ENCODE data around the gene NSD1. TPM values are rescaled to one million over a fixed set of nuclear protein-coding genes. Genes with fewer than 3 reads are reported as not detected.
"Not testable (repeated sequence)": the region's sequence is repeated elsewhere in the genome, so short reads cannot be mapped to it uniquely, and the experiment has no call there.

NSD1 gene
- total RNA-seq, 2 donors from 2014 or later, result 29.8 to 32.0 TPM

GRCh38 chr5:177338251-177339106, 204.9 kb downstream of the NSD1 start:
- TF ChIP-seq POLR2A (IDR thresholded peaks at IDR 0.05) (no peak), CTCF (IDR thresholded peaks at IDR 0.05) (no peak)
- Histone ChIP-seq H3K27me3 (no peaks in the 10 kb centered on the region), H3K4me3 (no peak overlapping the region), H3K9me3 (no peaks in the 10 kb centered on the region), H3K27ac (no peak overlapping the region), H3K4me1 (peaks cover 5% of the 10 kb centered on the region), H3K36me3 (replicated peaks in 1 of 2; ENCODE audit: insufficient read depth in 1 of 2, low read depth in 2 of 2) (peaks cover 17 to 37% of the 10 kb centered on the region in 2 donors)
- ATAC-seq (no peak), DNase-seq (no peak)
- intact Hi-C loops (cut with DNase I), result no loop called here
- 83 to 96% methylated on average over 6 to 22 of the region's 22 CpGs for WGBS, 2 donors

- Histone ChIP-seq H3K4me3 (no peak overlapping the region), H3K36me3 (replicated peaks in 1 of 2; ENCODE audit: insufficient read depth in 1 of 2, low read depth in 2 of 2) (peaks cover 14 to 31% of the 10 kb centered on the region in 2 donors), H3K27me3 (no peaks in the 10 kb centered on the region), H3K4me1 (peaks cover 5% of the 10 kb centered on the region), H3K9me3 (no peaks in the 10 kb centered on the region), H3K27ac (no peak overlapping the region)
- DNase-seq, result no peak
- no peak for ATAC-seq
- TF ChIP-seq CTCF (IDR thresholded peaks at IDR 0.05) (no peak), POLR2A (IDR thresholded peaks at IDR 0.05) (no peak)
- 62 to 66% methylated on average over 11 of the region's 11 CpGs for WGBS, 2 donors
- intact Hi-C loops (cut with DNase I), result no loop called here
These were observed 205.6 kb downstream of the NSD1 start for GRCh38 chr5:177339107-177339638.

GRCh38 chr5:177343000-177343399, 209.4 kb downstream of the NSD1 start:
- intact Hi-C loops (cut with DNase I); H3K9me3 ChIP-seq; H3K36me3 ChIP-seq (replicated peaks in 1 of 2; ENCODE audit: insufficient read depth in 1 of 2, low read depth in 2 of 2); DNase-seq; ATAC-seq; H3K27me3 ChIP-seq; H3K27ac ChIP-seq; H3K4me3 ChIP-seq: not testable (repeated sequence)
- peaks cover 26% of the 10 kb centered on the region for H3K4me1 ChIP-seq
- whole genome bisulfite sequencing, 2 donors, result 90 to 93% methylated on average over 14 of the region's 14 CpGs

- no peaks in the 10 kb centered on the region for H3K9me3 ChIP-seq
- intact Hi-C loops (cut with DNase I), result no loop called here
- DNase-seq (no peak), ATAC-seq (no peak)
- peaks cover 31% of the 10 kb centered on the region for H3K4me1 ChIP-seq
- no peaks in the 10 kb centered on the region for H3K27me3 ChIP-seq
- 89 to 94% methylated on average over 6 of the region's 6 CpGs for WGBS, 2 donors
- H3K27ac ChIP-seq, result no peak overlapping the region
- TF ChIP-seq POLR2A (IDR thresholded peaks at IDR 0.05) (no peak), CTCF (IDR thresholded peaks at IDR 0.05) (no peak)
- no peaks in the 10 kb centered on the region for H3K36me3 ChIP-seq (replicated peaks in 1 of 2; ENCODE audit: insufficient read depth in 1 of 2, low read depth in 2 of 2)
- H3K4me3 ChIP-seq, result no peak overlapping the region
These were observed 210.2 kb downstream of the NSD1 start for GRCh38 chr5:177343777-177344176.

- 92 to 94% methylated on average over 6 of the region's 6 CpGs for WGBS, 2 donors
- Histone ChIP-seq H3K27ac (no peak overlapping the region), H3K27me3 (no peaks in the 10 kb centered on the region), H3K4me3 (no peak overlapping the region), H3K36me3 (replicated peaks in 1 of 2; ENCODE audit: insufficient read depth in 1 of 2, low read depth in 2 of 2) (no peaks in the 10 kb centered on the region), H3K4me1 (peaks cover 37% of the 10 kb centered on the region), H3K9me3 (no peaks in the 10 kb centered on the region)
- ATAC-seq (no peak), DNase-seq (no peak)
- TF ChIP-seq CTCF (IDR thresholded peaks at IDR 0.05), result no peak
- TF ChIP-seq POLR2A (IDR thresholded peaks at IDR 0.05), result no peak
- intact Hi-C loops (cut with DNase I), result no loop called here
These were observed 211.3 kb downstream of the NSD1 start for GRCh38 chr5:177344891-177345290.
